ENCODE measurements around the gene CHST8. TPM values are rescaled to one million over a fixed set of nuclear protein-coding genes. Genes with fewer than 3 reads are reported as not detected.
"Not testable (repeated sequence)": the region's sequence is repeated elsewhere in the genome, so short reads cannot be mapped to it uniquely, and the experiment has no call there.

CHST8 gene
- polyA plus RNA-seq, 12 donors, result 0.08 to 1.7 (median 0.30) TPM; not detected in 3

DNA sequence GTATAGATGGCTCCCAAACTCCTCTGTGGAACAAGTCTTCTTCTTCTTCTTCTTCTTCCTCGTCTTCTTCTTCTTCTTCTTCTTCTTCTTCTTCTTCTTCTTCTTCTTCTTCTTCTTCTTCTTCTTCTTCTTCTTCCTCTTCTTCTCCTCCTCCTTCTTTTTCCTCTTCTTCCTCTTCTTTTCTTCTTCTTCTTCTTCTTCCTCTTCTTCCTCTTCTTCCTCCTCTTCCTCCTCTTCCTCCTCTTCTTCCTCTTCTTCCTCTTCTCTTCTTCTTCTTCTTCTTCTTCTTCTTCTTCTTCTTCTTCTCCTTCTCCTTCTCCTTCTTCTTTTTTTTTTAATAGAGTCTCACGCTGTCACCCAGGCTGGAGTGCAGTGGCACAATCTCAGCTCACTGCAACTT lies 3.4 kb upstream of the CHST8 start:
- DNase-seq, result not testable (repeated sequence)

DNA sequence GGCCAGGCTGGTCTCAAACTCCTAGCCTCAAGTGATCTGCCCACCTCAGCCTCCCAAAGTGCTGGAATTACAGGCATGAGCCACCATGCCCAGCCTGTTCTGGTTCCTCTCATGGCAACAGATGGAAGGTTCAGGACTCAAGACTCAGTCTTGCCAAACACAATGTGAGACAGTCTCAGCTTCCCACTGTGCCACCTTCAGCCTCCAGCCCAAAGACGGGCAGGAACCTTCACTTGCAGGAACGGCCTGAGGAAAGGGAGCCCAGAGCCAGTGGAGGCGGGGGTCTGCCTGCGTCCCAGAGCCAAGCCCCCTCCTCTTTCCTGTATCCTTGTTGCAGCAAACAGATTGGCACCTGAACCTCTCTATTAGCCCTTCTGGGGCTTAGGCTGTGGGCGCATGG lies 2.9 kb upstream of the CHST8 start:
- no peak for DNase-seq

DNA sequence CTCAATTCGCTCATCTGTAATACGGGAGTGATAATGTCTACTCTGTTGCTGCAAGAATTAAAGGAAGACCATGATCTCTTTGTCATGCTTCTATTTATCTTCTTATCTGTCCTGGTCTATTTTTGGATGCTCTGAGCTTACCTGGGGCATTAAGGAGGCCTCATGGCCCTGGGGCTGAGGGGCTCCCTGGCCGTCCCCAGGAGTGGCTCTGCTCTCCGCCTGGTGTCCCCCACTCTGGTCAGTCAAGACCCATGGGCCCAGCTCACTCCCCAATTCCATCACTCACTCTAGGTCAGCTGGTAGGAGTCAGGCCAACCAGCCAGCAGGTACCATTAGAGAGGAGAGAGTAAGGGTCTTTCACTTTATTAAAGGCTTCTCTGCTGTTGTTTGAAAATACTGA lies 1.1 kb upstream of the CHST8 start:
- DNase-seq, result no peak

DNA sequence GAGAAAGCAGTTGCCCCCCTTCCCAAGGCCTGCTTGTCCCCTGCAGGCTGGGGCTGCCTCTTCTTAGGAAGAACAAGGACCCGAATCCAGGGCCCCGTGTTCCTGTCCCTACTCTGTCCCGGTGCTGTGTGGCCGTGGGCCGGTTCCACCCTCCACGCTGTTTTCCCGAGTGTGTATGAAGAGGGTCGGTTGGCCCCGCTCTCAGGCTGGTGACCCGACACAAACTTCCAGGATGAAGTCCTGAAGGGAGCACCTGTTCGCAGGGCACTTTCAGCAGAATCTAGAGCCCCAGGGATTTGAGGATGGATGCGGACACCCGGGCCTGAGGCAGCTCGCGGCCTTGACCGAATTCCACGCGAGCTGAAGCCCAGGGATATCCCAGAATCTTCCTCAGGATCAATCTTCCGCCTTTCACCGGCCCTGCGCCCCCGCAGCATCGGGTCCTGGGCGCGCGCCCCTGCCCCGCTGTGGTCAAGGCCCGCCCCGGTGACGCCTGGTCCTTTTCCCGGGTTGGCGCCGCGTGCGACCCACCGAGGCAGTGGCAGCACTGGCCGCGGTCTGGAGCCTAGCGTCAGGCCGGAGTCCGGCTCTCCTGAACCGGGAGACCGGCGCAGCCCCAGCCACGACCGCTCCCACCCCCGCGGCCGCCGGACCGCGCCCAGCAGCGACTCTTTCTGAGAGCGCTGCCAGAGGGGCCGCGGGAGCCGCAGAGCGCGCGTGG lies 528 bp upstream of the CHST8 start:
- DNase-seq, result no peak

DNA sequence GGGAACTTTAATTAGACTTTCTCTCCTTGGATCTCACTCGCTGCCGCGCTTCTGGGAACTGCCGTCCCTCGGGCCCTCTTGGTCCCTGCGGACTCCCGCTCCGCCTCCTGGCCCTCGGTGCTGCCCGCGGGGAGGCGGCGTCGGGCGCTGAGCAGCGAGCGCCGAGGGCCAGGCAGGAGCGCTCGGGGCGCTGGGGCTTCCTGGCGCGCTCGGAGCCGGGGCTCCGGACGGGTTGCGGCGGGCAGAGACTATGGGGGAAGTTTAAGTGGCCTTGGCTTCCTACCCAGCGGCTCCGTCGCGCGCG lies 704 bp downstream of the CHST8 start:
- DNase-seq, result no peak

DNA sequence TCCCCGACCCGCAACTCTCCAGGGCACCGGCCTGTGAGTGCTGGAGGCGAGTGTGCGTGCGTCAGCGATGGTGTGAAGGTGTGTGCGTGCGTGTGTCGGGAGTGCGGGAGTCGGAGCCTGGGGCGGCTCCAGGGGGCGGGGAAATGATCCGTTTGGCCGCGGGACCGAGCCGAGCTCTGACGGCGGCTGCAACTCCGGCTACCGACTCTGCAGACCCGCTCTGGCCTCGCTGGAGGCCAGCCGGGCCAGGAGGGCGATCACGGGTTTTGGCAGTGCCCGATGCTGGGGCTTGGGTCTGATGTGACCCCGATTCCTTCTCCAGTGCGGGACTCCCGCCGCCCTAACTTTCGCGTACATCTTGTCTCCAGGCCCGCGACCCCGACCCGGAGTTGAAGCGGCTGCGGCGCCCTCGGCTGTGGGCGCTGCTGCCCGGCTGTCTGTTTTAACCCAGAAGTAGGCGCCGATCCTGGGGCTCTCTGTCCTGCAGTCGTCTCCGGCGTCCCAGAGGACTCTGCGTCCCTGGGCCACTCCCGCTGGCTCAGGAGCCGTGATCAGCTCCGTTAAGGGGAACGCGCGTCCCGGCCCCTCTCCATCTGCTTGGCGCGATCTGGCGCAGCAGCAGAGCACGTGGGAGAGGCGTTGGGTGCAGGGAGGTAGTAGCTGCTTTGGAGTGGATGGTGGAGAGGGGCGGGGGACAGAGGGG lies 1.2 kb downstream of the CHST8 start:
- peak; percentile 4 for DNase-seq

DNA sequence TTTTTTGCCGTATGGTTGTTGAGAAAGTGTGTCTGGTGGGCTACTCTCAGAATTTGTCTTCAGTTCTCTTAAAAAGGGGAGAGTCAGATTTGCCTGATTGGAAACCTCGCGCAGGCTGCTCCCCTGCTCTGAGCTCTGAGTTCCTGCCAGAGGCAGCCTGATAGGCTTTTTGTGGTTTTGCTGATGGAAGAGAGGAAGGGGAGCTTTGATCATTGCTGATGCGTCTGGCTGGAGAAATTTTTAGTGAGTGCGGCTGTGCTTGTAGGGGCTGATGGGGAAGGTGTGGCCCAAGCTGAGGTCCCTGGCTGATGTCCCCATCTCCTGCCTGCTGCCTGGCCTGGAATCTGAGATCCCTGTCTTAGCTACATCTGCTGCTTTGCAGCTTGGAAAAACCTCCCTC lies 2.8 kb downstream of the CHST8 start:
- DNase-seq, result no peak

- DNase-seq, result no peak
Observed at GRCh38 chr19:33627526-33627925, 5.8 kb downstream of the CHST8 start.

DNA sequence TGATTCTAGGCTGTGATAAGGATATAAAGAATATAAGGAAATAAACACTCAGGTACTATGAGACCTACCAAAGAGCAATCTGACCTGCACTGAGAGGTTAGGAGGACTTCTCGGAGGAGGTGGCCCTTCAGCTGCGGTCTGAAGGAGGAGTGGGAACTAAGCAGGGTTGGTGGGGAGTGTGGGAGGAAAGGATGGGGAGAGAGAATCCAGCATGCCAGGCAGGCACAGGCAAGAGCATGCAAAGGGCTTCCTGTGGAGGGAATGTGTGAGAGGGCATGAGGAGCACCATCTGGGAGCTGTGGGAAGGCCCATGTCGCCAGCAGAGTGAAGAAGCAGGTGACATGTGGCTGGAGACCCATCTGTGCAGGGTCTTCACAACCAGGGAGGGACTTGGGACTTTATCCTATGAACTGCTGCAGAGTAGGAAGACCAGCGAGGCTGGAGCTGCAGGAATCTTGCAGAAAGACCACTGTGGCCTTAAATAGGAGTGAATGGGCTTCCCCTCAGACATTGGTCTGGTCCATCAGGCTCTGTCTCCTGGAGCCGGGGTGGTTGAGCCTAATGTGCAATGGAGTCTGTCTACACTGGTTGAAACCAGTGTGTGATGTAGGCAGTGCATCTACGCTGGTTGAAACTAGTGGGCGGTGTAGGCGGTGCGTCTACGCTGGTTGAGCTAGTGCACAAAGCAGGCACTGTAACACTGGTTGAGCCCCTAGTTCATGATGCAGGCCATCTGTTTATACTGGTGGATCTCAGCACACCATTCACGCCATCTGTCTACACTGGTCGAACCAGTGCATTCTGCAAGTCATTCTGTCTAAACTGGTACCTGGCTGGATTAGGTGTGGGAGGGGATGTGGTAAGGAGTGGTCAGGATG lies 6.4 kb downstream of the CHST8 start:
- no peak for DNase-seq

DNA sequence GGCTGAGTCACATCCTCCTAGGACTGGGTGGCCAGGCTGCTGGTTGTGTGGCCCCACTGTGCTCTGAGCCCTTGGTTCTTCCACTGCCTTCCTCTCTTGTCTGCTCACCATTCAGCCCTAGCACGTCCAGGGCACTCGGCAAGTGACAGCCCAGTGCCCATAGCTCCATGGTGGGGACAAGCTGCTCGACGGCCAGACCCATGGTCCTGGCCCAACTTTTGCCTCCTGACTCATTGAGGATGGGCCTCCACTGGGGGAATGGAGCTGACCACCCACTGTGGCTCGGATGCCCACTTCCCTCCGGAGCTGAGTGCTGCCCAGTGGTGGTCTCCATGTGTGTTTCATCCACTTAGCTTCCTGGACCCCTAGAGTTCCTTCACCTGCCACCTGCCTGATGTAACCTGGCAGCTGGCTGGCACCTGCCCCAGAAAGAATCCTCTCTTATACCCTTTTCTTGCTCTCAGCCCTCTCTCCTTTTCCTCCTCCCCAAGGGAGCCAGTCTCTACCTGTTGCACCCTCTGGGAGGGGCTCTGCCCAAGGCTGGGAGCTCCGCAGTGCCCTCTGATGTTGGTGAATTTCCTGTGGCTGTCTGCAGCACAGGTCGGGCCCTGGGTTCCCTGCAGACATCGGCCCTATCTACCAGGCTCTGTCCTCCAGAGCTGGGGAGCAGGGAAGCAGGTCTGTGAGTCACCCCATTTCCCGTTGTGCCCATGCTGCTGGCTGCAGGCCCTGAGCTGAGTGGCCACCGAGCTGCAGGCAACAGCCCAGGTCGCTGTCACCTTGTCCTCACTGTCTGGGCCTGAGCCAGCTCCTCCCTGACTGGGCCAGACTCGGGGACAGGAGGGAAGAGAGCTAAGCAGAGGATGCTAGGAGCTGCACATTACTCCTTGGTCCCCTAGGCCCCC lies 7.4 kb downstream of the CHST8 start:
- DNase-seq, result no peak

- DNase-seq, result no peak
Observed at GRCh38 chr19:33629826-33630375, 8.1 kb downstream of the CHST8 start.

DNA sequence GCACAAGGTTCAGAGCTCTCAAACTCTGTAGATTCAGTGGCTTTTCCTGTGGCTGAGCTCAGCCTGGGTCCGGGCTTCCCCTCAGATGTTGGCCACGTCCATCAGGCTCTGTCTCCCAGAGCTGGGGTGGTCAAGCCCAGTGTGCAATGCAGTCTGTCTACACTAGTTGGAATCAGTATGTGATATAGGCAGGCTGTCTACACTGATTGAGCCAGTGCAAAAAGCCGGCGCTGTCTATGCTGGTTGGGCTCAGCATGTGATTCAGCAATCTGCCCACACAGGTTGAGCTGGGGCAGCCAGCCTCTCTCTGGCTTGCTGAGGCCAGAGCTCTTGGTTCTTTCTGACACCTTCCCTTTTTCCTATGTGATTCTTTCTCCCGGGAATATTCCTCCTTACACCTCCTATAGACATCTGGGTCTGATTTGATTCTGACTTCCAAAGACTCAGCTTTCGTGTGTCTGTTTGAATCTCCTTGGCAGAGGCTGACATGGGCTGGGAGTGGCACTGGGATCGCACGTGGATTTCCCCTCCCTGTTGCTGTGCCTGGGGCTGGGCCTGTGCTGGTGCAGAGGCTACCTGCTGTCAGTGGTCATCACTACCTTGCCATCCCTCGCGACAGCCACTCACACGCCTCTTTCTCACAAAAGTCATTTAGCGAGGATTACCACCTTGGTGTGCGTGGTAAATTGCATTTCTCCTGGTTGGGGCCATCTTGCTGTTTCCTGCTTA lies 9.3 kb downstream of the CHST8 start:
- no peak for DNase-seq

DNA sequence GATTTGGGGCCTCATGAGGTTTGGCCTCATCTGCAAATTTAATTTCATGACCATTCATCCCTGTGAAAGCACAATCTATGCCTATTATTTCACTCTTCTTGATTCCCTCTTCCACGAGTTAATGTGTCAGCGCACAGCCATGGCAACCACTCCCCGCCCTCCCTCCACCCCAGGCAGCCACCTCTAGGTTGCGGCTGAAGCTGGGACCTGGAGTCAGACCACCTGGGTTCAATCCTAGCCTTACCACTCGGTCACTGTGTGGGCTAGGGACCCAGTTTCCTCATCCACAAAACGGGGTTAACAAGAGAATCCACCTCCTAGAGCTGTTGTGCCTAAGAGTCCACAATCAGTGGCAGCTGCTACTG lies 9.8 kb downstream of the CHST8 start:
- no peak for DNase-seq

GRCh38 chr19:33634361-33635091 lies 12.8 kb downstream of the CHST8 start:
- no peak for DNase-seq

GRCh38 chr19:33638167-33639034 lies 16.6 kb downstream of the CHST8 start:
- DNase-seq, result no peak

DNA sequence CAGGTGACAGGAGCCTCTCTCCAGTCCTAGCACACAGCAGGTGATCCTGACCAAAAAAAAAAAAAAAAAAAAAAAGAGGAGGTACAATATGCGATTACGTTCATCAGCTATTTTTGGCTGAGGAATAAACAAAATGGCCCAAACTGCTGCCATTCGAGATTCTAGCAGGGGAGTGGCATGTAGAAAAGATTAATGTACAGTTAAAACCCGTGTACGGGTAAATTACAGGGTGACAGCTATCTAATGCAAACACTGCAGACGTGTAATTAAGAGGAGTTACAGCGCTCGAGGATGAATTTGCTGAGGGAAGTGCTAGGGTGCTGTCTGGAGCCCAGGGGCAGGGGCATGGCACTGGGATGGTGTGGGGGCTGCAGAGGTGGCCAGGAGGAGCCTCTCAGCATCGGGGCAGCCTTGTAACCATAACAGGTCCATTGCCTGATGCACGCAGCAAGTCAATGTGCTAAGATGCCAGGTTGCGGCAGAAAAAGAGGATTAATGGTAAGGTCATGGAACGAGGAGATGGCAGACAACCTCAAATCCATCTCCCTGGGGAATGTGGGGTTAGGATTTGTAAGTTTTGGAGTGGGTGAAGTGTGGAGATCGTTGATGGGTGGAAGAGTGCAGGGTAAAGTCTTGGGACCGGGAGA lies 17.4 kb downstream of the CHST8 start:
- no peak for DNase-seq

DNA sequence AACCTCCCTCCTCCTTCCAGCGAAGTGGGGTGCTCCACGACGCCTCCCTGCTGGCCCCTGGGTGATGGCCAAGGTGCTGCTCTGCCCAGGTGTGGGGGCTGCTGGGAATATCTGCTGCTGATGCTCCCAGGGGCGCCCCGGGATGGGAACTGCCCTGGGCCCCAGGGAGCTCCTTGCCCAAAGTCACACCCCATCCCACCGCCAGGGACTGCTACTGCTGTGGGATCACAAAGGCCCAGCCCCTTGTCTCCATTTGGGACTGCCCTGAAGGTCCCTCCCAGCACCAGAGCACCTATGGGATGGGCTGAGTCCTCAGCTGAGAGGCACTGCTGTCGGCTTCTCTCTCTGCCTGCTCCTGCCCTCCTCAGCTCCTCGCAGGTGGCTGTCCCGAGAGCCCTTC lies 19.0 kb downstream of the CHST8 start:
- DNase-seq, result no peak

GRCh38 chr19:33641261-33641660 lies 19.5 kb downstream of the CHST8 start:
- no peak for DNase-seq
